ENCODE results near the gene MPHOSPH9. TPM values are rescaled to one million over a fixed set of nuclear protein-coding genes. Genes with fewer than 3 reads are reported as not detected.
"Not testable (repeated sequence)": the region's sequence is repeated elsewhere in the genome, so short reads cannot be mapped to it uniquely, and the experiment has no call there.

Gene MPHOSPH9
- total RNA-seq, 4 donors from 2014 or later, result 21.6 to 53.6 (median 39.1) TPM

GRCh38 chr12:123258593-123258992 lies 25.7 kb upstream of the MPHOSPH9 start:
- intact Hi-C loops (cut with DNase I), result no loop called here
- 66 to 73% methylated on average over 4 of the region's 4 CpGs for WGBS, 2 donors
- peaks cover 58 to 63% of the 10 kb centered on the region in 2 donors for H3K36me3 ChIP-seq

DNA sequence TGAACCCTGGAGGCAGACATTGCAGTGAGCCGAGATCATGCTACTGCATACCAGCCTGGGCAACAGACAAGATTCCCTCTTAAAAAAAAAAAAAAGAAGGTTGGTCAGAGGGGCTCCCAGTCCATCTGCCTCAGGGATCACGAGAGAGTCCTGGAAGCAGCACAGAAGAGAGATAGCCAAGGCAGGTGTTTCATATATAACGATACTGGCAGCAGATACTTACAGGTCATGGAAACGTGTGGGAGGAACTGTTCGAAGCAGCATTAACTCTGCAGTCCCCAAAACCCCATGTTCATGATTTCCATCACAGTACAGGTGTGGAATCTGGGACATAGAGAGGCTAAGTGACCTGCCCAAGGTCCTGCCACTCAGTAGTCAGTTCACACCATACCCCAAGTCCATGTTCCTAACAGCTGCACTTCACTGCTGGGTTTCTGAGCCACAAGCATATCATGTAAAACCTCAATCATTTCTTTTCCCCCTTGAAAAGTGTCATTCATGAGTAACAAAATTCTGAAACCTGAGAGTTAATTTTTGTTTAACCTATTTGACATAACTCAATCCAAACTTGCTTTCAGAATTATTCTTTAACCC lies 22.0 kb upstream of the MPHOSPH9 start:
- intact Hi-C loops (cut with DNase I), result no loop called here
- no peak for DNase-seq
- TF ChIP-seq POLR2A (IDR thresholded peaks at IDR 0.05) (no peak), CTCF (IDR thresholded peaks at IDR 0.05) (no peak)
- Histone ChIP-seq H3K9me3 (no peaks in the 10 kb centered on the region), H3K27me3 (no peaks in the 10 kb centered on the region), H3K36me3 (peaks cover 36 to 42% of the 10 kb centered on the region in 2 donors), H3K4me3 (replicated peaks in 1 of 3) (no peak overlapping the region), H3K4me1 (peaks cover 5 to 8% of the 10 kb centered on the region in 2 donors), H3K27ac (no peak overlapping the region)
- 81 to 82% methylated on average over 5 of the region's 5 CpGs for WGBS, 2 donors

More at GRCh38 chr12:123258593-123258992, 25.7 kb upstream of the MPHOSPH9 start:
- TF ChIP-seq CTCF (IDR thresholded peaks at IDR 0.05) (no peak), POLR2A (IDR thresholded peaks at IDR 0.05) (no peak)
- H3K27me3 ChIP-seq, result no peaks in the 10 kb centered on the region
- H3K27ac ChIP-seq, result no peak overlapping the region
- no peak for DNase-seq
- H3K9me3 ChIP-seq, result no peaks in the 10 kb centered on the region
- H3K4me1 ChIP-seq, result no peaks in the 10 kb centered on the region
- no peak overlapping the region for H3K4me3 ChIP-seq (replicated peaks in 1 of 3)

DNA sequence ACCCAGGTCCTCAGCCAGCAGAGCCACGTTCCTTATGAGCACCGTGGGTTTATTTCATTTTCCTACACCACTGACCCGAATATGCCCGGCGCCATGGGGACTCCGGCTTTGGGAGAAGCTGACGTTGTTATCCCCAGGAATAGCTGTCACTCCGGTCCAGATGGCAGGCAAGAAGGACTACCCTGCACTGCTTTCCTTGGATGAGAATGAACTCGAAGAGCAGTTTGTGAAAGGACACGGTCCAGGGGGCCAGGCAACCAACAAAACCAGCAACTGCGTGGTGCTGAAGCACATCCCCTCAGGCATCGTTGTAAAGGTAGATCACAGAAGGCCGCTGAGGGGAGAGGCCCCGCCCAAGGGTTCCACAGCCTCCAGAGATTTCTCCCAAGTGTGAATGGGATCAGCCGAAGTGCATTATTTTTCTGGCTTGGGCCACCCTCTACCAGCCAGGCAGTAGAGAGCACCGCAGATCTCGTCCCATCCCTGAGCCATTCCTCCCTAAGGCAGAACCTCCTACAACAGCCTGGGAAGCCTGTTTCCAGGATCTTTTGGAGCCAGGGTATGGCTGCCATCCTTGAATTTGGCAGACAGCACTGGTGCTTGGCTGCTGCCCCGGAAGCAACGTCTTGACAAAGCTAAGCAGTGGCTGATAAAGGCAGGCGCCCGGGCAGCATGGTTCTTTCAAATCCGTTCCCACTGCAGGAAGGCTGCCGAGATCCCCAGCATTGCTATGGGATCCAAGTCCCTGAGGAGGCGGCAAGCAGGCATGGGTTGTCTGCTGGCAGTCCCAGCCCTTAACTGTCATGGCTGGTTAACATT lies 20.9 kb upstream of the MPHOSPH9 start:
- Histone ChIP-seq H3K27ac (no peak overlapping the region), H3K9me3 (no peaks in the 10 kb centered on the region), H3K4me3 (replicated peaks in 1 of 3) (no peak overlapping the region), H3K4me1 (peaks cover 5 to 8% of the 10 kb centered on the region in 2 donors), H3K36me3 (peaks cover 31 to 38% of the 10 kb centered on the region in 2 donors), H3K27me3 (no peaks in the 10 kb centered on the region)
- intact Hi-C loops (cut with DNase I), result no loop called here
- DNase-seq, result no peak
- TF ChIP-seq CTCF (IDR thresholded peaks at IDR 0.05) (no peak), POLR2A (IDR thresholded peaks at IDR 0.05) (no peak)
- 82 to 88% methylated on average over 19 to 20 of the region's 24 CpGs for WGBS, 2 donors

DNA sequence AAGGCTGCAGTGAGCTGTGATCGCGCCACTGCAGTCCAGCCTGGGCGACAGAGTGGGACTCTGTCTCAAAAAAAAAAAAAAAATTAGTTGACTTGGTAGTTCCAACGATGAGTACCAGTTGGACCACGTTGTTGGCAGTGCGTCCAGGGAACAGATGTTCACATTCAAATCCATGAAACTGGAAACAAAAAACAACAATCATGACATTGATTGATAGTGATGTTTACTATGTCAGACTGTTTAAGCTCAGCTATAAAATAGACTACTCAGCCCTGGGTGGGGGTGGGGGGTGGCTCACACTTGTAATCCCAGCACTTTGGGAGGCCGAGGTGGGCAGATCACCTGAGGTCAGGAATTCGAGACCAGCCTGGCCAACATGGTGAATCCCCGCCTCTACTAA lies 19.4 kb upstream of the MPHOSPH9 start:
- H3K4me3 ChIP-seq (replicated peaks in 1 of 3); DNase-seq; intact Hi-C loops (cut with DNase I); H3K27me3 ChIP-seq; H3K4me1 ChIP-seq; H3K9me3 ChIP-seq; H3K27ac ChIP-seq: not testable (repeated sequence)
- peaks cover 23 to 34% of the 10 kb centered on the region in 2 donors for H3K36me3 ChIP-seq
- WGBS, 2 donors, result 91 to 92% methylated on average over 9 of the region's 9 CpGs

- 94 to 96% methylated on average over 8 of the region's 8 CpGs for WGBS, 2 donors
- TF ChIP-seq POLR2A (IDR thresholded peaks at IDR 0.05), result no peak
- TF ChIP-seq CTCF (IDR thresholded peaks at IDR 0.05), result no peak
- Histone ChIP-seq H3K27me3 (no peaks in the 10 kb centered on the region), H3K9me3 (no peaks in the 10 kb centered on the region), H3K27ac (no peak overlapping the region), H3K36me3 (peaks cover 20 to 29% of the 10 kb centered on the region in 2 donors), H3K4me1 (peaks cover 5 to 8% of the 10 kb centered on the region in 2 donors), H3K4me3 (replicated peaks in 1 of 3) (no peak overlapping the region)
- no peak for DNase-seq
- intact Hi-C loops (cut with DNase I), result no loop called here
These were observed 18.6 kb upstream of the MPHOSPH9 start for GRCh38 chr12:123251403-123252076.

All from thyroid gland (tissue), 4 donors.